Loucy (cell line): ENCODE measurements around the gene RBMS3.

Experiments
- CTCF ChIP-seq: fragments of 200-600 bp; sonication (generic); conservative IDR thresholded peaks from 2 replicates; pipeline ENCODE4 v1.5.1; 2014; ENCODE audit warnings: mild to moderate bottlenecking, antibody characterized with exemption, low read length
- EZH2phosphoT487 ChIP-seq: fragments of 200-600 bp; IDR thresholded peaks from 2 replicates; pipeline ENCODE4 v1.6.1; 2018; ENCODE audit warnings: antibody characterized with exemption, mild to moderate bottlenecking, moderate library complexity, borderline replicate concordance

GRCh38 chr3:29949131-29949530 is 668.3 kb downstream of the RBMS3 start:
- TF ChIP-seq CTCF: no peak
- no peak for TF ChIP-seq EZH2phosphoT487
